NB4 (cell line): ENCODE results near the gene PEPD.

Experiments used
- DNase-seq: peaks from one replicate; pipeline ENCODE4 v3.0.0; 2010; ENCODE audit warnings: low read depth
- H3K4me3 ChIP-seq: one replicate; pipeline ENCODE4 v1.5.1; 2011; ENCODE audit warnings: mild to moderate bottlenecking, low read depth, low read length, moderate library complexity
- MYC ChIP-seq: IDR thresholded peaks from 2 replicates; pipeline ENCODE4 v1.6.1; 2011; ENCODE audit warnings: low read depth, low read length
- POLR2A ChIP-seq: IDR thresholded peaks from 2 replicates; pipeline ENCODE4 v1.6.1; 2011; ENCODE audit warnings: mild to moderate bottlenecking; ENCODE audit not compliant: insufficient read length; ENCODE audit errors: extremely low read depth
- TF ChIP-seq, protein P1 (sequence below): IDR thresholded peaks from one replicate; pipeline ENCODE4 v1.5.1; 2012; ENCODE audit warnings: low read depth, low read length
- TF ChIP-seq, protein P2 (sequence below): IDR thresholded peaks from 2 replicates; pipeline ENCODE4 v1.6.1; 2011; ENCODE audit warnings: low read depth, low read length

PEPD gene

DNA sequence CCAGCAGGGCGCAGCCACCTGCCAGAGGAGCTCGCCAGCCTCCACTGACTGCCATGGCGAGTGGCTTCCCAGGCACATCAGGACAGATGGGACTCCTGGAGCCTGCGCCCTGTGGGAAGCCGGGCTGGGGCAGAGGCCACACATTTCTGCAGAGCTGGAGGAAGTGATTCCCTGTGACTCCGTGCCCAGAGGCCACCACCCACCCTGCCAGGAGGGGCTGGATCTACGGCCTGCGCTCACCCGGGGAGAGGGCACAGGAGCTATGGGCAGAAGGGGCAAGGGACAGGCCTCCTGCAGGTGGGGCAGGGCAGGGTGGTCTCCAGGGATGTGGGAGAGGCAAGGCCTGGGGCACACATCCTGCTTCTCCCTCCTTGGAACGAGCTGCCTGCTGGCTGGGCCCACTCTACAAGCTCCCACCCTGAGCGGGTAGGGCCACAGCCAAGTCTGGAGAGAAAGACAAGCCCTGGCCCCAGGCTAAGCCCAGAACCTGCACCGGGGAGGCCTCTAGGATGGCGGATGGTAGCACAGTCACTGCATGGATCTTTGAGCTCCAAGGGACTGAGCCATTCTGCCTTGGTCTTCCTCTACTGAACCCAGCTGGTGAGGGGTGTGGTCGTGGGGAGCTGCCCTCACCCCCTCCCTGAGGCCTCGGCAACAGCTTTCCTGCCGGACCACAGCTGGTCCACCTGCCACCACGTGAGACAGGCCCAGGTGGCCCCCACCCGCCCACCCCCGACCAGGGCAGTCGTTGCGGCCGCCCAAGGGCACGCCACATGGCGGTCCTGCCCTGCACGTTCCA, 107.5 kb downstream of the PEPD start:
- no peak overlapping the region for H3K4me3 ChIP-seq
- no peak for DNase-seq
- TF ChIP-seq MYC (no peak), POLR2A (no peak)
- TF ChIP-seq, protein P1, sequence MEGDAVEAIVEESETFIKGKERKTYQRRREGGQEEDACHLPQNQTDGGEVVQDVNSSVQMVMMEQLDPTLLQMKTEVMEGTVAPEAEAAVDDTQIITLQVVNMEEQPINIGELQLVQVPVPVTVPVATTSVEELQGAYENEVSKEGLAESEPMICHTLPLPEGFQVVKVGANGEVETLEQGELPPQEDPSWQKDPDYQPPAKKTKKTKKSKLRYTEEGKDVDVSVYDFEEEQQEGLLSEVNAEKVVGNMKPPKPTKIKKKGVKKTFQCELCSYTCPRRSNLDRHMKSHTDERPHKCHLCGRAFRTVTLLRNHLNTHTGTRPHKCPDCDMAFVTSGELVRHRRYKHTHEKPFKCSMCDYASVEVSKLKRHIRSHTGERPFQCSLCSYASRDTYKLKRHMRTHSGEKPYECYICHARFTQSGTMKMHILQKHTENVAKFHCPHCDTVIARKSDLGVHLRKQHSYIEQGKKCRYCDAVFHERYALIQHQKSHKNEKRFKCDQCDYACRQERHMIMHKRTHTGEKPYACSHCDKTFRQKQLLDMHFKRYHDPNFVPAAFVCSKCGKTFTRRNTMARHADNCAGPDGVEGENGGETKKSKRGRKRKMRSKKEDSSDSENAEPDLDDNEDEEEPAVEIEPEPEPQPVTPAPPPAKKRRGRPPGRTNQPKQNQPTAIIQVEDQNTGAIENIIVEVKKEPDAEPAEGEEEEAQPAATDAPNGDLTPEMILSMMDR: no peak

DNA sequence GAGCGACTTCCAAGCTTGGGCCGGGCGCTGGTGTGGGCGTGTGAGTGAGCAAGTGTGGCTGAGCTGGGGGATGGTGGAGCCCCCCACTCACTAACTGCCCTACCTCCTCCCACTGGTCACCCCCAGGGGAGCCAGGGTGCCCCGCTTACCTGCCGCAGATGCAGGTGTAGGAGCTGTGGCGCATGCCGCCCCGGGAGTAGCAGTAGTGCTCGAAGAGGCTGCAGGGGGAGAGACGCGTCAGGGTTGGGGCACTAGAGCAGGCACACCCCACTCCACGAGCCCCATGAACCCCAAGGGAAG, 108.2 kb downstream of the PEPD start:
- TF ChIP-seq POLR2A: no peak
- TF ChIP-seq MYC: no peak
- TF ChIP-seq, protein P1: no peak
- TF ChIP-seq, protein P2, sequence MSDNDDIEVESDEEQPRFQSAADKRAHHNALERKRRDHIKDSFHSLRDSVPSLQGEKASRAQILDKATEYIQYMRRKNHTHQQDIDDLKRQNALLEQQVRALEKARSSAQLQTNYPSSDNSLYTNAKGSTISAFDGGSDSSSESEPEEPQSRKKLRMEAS: no peak
- no peak overlapping the region for H3K4me3 ChIP-seq
- DNase-seq: no peak

DNA sequence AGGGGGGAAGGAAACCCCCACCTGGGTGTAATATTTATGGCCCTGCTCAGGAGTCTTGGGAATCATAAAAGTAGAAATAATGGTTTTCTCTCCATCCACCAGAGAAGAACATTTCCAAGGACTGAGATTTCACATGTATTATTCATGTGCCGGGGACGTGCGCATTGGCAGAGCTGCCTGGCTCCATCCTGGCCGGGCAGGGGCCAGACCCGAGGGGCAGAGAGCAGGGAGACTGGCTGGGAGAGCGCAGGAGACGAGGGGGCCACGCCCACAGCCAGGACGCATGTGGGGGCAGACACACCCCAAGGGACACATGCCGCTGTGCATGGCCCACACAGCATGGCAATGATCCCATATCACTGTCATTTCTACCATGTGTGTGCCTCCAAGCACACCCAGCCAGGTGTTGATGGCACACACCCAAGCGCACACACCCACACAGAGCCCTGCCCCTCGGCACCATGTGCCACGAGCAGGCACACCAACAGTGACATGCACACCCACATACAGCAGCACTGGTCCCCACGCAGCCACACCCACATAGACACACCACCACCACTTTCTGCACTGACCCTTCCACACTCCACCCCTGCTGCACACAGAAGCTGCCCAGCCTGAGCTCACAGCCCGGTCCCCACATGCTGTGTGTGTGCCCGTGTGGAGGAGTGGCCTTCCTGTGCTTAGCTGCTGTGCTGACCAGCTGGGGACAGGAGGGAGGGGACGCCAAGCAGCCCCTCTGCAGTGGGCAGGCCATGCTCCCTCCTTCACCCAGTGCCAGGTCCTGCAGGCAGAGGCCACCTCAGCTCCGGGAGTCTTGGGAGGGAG, 108.8 kb downstream of the PEPD start:
- TF ChIP-seq POLR2A: no peak
- TF ChIP-seq, protein P2: no peak
- no peak for TF ChIP-seq MYC
- TF ChIP-seq, protein P1: no peak
- no peak overlapping the region for H3K4me3 ChIP-seq
- DNase-seq: no peak

DNA sequence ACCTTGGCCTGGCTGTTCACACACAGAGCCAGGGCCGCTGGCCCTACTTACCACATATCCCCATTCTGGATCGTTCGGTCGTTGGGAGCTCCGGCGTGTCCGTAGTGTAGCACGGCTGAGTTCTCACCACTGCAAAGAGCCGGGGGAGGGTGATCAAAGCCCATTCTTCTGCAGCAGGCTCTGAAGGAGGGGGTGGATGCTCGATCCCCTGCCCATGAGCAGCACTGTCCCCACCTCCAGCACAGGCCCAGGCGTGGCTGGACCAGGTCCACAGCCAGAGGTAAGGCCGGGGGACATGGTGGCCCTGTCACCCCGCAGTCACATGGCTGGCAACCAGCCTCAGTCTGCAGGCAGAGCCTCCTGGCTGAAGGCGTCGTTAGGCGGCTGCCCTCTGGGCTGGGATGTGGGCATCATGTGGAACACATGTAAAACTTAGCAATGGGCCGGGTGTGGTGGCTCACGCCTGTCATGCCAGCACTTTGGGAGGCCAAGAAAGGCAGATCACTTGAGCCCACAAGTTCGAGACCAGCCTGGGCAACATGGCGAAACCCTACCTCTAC, 109.9 kb downstream of the PEPD start:
- no peak for DNase-seq
- no peak overlapping the region for H3K4me3 ChIP-seq
- TF ChIP-seq, protein P1: no peak
- TF ChIP-seq POLR2A (no peak), MYC (no peak)
- TF ChIP-seq, protein P2: no peak

DNA sequence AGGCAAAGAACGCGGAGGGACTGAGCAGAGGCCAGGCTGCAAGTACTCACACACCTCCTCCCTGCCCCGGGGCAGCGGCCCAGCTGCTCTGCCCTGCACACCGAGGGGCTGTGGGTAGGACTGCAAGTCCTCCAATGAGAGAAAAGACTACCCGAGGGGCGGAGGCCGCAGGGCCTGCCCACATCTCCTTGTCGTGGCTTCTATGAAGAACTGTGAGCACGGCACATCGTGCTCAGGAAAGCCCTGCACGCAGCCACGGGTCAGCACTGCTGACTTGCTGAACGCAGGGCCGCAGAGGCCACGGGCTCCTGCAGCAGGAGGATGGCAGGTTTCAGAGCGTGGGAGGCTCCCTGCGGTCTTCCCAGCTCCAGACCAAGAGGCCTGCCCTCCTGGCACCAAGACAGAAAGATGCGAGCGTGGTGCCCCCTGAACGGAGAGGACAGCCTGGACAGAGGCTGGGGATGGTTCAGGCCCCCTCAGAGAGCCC, 110.6 kb downstream of the PEPD start:
- DNase-seq: no peak
- no peak overlapping the region for H3K4me3 ChIP-seq
- TF ChIP-seq, protein P2: no peak
- TF ChIP-seq POLR2A (no peak), MYC (no peak)
- TF ChIP-seq, protein P1: no peak
